Mucosa of stomach (tissue), 1 donor: ENCODE measurements around the gene MMP24.

ENCODE experiments used
- H3K27me3 ChIP-seq: one replicate; pipeline ENCODE4 v1.7.0; 2013; ENCODE audit warnings: mild to moderate bottlenecking, low read length; ENCODE audit not compliant: control insufficient read depth, insufficient read depth
- H3K36me3 ChIP-seq: one replicate; pipeline ENCODE4 v1.7.0; 2013; ENCODE audit warnings: low read length; ENCODE audit not compliant: control insufficient read depth, insufficient read depth
- H3K4me1 ChIP-seq: one replicate; pipeline ENCODE4 v1.7.0; 2013; ENCODE audit warnings: mild to moderate bottlenecking, low read length; ENCODE audit not compliant: control insufficient read depth, insufficient read depth
- H3K4me3 ChIP-seq: one replicate; pipeline ENCODE4 v1.7.0; 2013; ENCODE audit warnings: low read length
- H3K9ac ChIP-seq: one replicate; pipeline ENCODE4 v1.7.0; 2013; ENCODE audit warnings: mild to moderate bottlenecking, low read length, moderate library complexity
- H3K9me3 ChIP-seq: one replicate; pipeline ENCODE4 v1.7.0; 2013; ENCODE audit warnings: mild to moderate bottlenecking, low read length, moderate library complexity; ENCODE audit not compliant: control insufficient read depth
- donor health status: Pancreatic carcinoma.

Gene MMP24

GRCh38 chr20:35225319-35226125 lies 968 bp upstream of the MMP24 start:
- Histone ChIP-seq H3K27me3 (peaks cover 17% of the 10 kb centered on the region), H3K9me3 (no peaks in the 10 kb centered on the region), H3K4me3 (no peak overlapping the region), H3K4me1 (no peaks in the 10 kb centered on the region), H3K36me3 (no peaks in the 10 kb centered on the region), H3K9ac (no peak overlapping the region)

DNA sequence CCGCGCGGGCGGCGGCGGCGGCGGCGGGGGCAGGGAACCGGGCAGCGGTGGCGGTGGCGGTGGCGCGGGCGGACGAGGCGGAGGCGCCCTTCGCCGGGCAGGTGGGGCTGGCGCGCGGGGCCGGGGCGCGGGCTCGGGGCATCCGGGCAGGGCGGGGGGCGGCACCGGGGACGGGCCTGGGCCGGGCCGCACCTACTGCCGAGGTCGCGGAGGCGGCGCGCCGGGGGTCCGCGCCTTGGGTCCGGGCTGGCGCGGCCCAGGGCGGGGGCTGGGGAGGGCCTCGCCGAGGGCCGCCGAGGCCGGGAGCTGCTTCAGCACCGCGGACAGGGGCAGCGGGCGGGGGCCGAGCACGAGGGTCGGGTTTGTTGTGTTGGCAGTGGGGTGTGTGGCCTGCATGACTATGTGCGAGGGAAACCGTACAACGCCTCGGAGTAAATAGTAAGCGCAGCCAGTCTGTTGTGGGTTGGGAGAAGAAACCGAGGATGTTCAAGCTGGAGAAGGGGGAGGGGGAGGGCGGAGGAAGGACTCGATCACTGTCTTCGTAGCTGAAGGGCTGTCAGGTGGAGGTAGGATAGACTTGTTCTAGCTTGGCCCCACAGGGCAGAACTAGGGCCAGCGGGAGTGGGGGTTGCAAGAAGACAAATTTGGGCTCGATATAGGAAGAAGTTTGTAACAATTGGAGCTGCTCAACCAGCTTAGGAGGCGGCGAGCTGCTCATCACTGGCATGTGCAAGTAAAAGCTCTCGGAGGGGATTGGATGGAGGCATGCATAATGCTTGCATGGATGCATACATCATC lies 593 bp downstream of the MMP24 start:
- Histone ChIP-seq H3K9ac (no peak overlapping the region), H3K36me3 (no peaks in the 10 kb centered on the region), H3K4me3 (no peak overlapping the region), H3K9me3 (no peaks in the 10 kb centered on the region), H3K4me1 (no peaks in the 10 kb centered on the region), H3K27me3 (peaks cover 17% of the 10 kb centered on the region)

GRCh38 chr20:35232575-35232974 lies 6.1 kb downstream of the MMP24 start:
- no peaks in the 10 kb centered on the region for H3K36me3 ChIP-seq

DNA sequence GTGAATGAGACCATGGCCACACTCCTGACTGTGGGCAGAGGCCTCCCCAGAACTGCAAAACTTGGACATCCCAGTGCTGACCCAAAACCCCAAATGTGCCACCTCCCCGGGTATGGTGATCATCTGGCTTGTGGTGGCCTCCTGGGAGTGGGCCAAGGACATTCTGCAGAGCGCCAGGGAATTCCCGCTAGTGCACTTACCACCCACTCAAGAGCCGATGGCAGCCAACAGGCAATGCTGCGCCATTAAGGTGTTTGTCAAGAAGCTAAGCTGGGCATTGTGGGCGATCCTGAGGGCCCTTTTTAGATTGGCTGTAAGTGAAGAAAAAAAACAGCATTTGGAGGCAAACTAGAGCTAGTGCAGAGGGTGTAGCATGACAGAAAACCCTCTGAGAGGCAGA lies 9.4 kb downstream of the MMP24 start:
- H3K4me1 ChIP-seq, result no peaks in the 10 kb centered on the region
- H3K36me3 ChIP-seq, result no peaks in the 10 kb centered on the region
- no peak overlapping the region for H3K4me3 ChIP-seq
- H3K9ac ChIP-seq, result no peak overlapping the region
- H3K9me3 ChIP-seq, result no peaks in the 10 kb centered on the region
- no peaks in the 10 kb centered on the region for H3K27me3 ChIP-seq

More at GRCh38 chr20:35232575-35232974, 6.1 kb downstream of the MMP24 start:
- Histone ChIP-seq H3K4me3 (no peak overlapping the region), H3K27me3 (no peaks in the 10 kb centered on the region), H3K4me1 (no peaks in the 10 kb centered on the region), H3K9me3 (no peaks in the 10 kb centered on the region), H3K9ac (no peak overlapping the region)

DNA sequence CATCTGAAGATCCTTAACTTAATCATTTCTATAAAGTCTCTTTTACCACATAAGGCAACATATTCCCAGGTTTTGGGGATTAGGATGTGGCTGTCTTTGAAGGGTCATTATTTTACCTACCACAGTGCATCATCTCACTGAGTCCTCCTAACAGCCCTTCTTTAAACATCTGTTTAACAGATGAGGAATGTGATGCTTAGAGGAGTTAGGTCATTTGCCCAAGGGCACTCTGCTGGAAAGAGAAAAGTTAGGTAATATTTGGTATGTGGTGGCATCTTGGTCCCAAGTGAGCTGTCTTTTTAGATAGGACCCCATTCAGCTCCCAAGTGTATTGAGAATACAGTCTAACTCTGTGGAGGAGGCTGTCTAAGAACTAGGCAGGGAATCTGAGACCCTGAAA lies 11.0 kb downstream of the MMP24 start:
- Histone ChIP-seq H3K9ac (no peak overlapping the region), H3K9me3 (no peaks in the 10 kb centered on the region), H3K36me3 (no peaks in the 10 kb centered on the region), H3K4me3 (no peak overlapping the region), H3K4me1 (no peaks in the 10 kb centered on the region), H3K27me3 (no peaks in the 10 kb centered on the region)

GRCh38 chr20:35238170-35238569 lies 11.7 kb downstream of the MMP24 start:
- Histone ChIP-seq H3K9me3 (no peaks in the 10 kb centered on the region), H3K36me3 (no peaks in the 10 kb centered on the region), H3K4me1 (no peaks in the 10 kb centered on the region), H3K4me3 (no peak overlapping the region), H3K9ac (no peak overlapping the region), H3K27me3 (no peaks in the 10 kb centered on the region)

GRCh38 chr20:35238735-35239134 lies 12.2 kb downstream of the MMP24 start:
- H3K4me1 ChIP-seq, result no peaks in the 10 kb centered on the region
- H3K36me3 ChIP-seq, result no peaks in the 10 kb centered on the region
- no peak overlapping the region for H3K4me3 ChIP-seq
- no peak overlapping the region for H3K9ac ChIP-seq
- H3K9me3 ChIP-seq, result no peaks in the 10 kb centered on the region
- H3K27me3 ChIP-seq, result no peaks in the 10 kb centered on the region

DNA sequence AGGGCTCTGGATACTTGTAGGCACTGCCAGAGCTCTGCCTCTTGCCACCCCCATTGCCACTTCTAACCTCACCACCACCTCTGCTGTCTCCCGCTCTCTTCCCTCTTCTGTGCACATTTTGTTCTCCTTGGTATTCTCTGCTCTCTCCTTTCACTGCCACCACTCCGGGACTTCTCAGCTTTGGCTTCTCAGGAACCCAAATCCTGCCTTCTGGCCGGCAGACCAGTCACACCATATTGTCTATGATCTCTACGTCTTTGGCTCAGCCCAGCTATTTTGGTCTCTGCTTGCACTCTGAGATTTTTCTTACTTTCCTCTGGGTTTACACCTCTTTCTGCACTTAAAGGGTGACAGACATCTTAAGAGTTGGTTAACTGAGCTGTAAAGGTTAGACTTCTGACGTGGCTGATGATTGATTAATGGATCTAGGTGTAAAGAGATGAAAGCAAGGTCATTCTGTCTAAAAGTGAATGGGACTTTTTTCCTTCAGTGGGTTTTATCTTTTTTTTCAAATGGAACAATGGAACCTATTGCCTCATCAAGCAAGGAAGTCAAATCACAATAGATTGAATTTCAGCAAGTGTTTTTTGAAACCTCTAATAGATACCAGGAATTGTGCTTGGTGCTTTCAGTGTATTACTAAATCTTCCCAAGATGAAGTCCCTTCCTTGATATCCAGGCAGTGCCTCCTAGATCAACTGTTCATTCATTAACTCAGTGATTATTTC lies 13.8 kb downstream of the MMP24 start:
- Histone ChIP-seq H3K9me3 (no peaks in the 10 kb centered on the region), H3K4me1 (no peaks in the 10 kb centered on the region), H3K9ac (no peak overlapping the region), H3K27me3 (no peaks in the 10 kb centered on the region), H3K36me3 (no peaks in the 10 kb centered on the region), H3K4me3 (no peak overlapping the region)

- H3K4me3 ChIP-seq, result no peak overlapping the region
- no peaks in the 10 kb centered on the region for H3K27me3 ChIP-seq
- H3K9me3 ChIP-seq, result no peaks in the 10 kb centered on the region
- H3K9ac ChIP-seq, result no peak overlapping the region
- H3K4me1 ChIP-seq, result no peaks in the 10 kb centered on the region
- H3K36me3 ChIP-seq, result no peaks in the 10 kb centered on the region
These were observed 14.4 kb downstream of the MMP24 start for GRCh38 chr20:35240811-35241293.

DNA sequence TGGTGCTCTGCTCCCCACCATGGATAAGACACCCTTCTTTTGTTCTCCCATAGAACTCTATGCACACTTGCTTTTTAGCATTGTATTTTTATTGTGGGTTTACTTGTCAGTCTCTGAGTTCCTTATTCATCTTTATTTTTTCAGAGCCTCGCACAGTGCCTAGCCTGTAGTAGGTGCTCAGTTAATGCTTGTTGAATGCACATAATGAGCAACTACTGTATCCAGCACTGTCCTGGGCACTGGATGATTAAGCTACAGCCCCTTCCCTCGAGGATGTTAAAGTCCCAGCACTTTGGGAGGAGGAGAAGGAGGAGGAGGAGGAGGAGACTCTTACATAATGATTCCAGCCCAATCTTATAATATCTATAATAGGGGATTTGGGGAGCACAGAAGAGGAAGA lies 16.8 kb downstream of the MMP24 start:
- H3K4me1 ChIP-seq, result no peaks in the 10 kb centered on the region
- H3K36me3 ChIP-seq, result no peaks in the 10 kb centered on the region
- H3K27me3 ChIP-seq, result no peaks in the 10 kb centered on the region
- no peak overlapping the region for H3K9ac ChIP-seq
- no peak overlapping the region for H3K4me3 ChIP-seq
- H3K9me3 ChIP-seq, result no peaks in the 10 kb centered on the region

DNA sequence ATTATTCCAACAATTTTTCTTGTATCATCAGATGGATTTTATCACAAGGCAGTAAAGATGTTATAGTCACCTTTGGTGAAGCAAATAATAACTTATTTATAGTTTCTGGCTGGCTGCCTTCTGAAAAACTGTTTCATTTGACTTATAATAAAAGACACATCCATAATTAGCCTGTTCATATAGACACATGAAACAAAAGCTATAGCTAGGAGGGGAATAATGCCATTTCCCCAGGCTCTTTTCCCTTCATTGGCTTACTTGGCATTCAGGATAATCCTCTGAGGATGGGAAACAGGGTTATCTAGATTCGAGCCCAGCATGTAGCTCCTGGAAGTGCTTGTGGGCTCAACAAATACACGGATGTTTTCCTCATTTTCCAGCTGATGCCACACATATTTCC lies 17.5 kb downstream of the MMP24 start:
- Histone ChIP-seq H3K4me3 (no peak overlapping the region), H3K4me1 (no peaks in the 10 kb centered on the region), H3K9me3 (no peaks in the 10 kb centered on the region), H3K9ac (no peak overlapping the region), H3K36me3 (no peaks in the 10 kb centered on the region), H3K27me3 (no peaks in the 10 kb centered on the region)

- Histone ChIP-seq H3K9me3 (no peaks in the 10 kb centered on the region), H3K27me3 (no peaks in the 10 kb centered on the region), H3K4me3 (no peak overlapping the region), H3K36me3 (no peaks in the 10 kb centered on the region), H3K4me1 (peaks cover 2% of the 10 kb centered on the region), H3K9ac (no peak overlapping the region)
These were observed 20.2 kb downstream of the MMP24 start for GRCh38 chr20:35246723-35247122.
